Measurements from ENCODE around the gene HLA-DOB.

Gene HLA-DOB

DNA sequence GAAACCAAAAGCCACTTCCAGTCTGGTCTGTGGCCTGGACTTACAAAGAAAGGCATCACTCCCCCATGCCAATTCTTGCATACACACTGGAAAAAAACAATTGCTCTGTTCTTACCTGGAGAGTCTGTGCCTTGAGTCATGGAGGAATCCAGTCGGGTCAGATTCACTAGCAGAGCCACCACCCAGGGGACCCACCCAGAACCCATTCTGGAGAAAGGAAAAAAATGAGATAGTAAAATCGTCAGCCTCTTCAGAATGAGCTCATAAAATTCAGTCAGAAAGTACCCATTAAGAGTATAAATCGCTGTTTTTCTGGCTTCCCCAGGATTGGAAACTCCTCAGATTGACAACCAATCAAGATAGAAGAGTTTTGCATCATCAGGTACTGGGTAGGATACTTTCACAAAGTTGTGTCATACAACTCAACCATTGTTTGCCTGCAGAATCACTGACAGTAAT, at the start of gene HLA-DOB:
Gene HLA-DOB, minus strand, starts transcription at position 257 of the 459 bp plus-strand sequence. Its CDS starts 51 bp downstream, at position 206.
- no peak for DNase-seq

DNA sequence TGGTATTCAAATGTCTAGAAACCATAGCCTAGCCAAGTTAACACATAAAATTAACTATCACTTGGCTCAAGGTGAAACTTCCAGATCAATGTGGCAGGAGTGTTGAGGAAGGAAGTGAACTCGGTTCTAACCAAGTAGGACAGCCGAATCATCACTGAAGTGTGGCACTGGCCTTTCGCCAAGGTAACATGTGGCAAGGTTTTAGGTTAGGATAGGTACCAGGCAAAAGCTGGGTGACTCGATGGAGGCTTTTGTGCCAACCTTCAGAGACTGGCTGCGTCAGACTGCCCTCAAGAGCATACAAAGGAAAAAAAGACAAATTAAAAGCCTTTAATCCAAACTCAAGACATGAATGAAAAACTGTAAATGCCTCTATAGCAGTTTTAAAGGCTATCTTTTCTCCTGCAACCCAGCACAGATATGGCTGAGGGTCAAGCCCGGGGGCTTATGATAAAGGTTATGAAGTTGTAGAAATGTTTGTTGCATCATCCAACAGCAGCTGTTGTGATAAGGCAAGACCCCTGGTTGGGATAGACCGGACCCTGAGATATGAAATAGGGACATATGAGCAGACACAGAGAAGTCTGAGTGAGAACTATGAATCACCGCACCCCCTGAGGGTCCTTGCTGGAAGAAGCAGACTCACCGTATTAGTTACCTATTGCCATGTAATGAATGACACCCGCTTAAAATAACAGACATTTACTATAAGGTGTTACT, 49.1 kb upstream of the HLA-DOB start:
- DNase-seq: no peak

DNA sequence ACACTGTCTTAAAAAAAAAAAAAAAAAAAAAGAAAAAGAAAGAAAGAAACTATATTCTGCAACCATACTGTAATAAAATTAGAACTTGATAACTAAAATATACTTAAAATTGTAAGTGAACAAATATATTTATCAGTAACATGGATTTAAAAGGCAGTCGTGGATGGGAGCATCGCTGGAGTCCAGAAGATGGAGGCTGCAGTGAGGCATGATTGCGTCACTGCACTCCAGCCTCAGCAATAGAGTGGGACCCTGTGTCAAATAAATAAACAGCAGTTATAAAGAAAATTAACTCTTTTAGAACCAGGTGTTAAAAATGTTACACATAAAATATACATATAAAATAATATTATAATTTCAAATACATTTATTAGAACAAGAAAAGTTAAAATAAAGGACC, 45.9 kb upstream of the HLA-DOB start:
- DNase-seq: no peak

DNA sequence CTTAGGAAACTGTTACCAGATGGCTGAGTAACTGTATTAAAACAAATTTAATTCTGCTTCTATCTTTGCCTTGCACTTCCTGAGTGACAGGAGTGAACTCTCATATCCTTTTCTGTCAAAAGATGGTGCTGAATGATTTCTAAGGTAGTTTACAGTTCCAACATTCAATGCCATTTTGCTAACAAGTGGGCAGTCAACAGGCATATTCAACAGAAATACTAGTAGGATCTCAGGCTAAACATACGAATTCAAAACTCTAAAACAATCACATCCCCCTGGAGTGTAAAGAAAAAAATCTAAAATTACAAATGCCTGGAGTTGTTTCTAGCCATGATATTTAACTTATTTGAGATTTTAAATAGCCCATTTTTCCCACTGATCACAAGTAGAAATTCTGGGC, 43.9 kb upstream of the HLA-DOB start:
- no peak for DNase-seq

DNA sequence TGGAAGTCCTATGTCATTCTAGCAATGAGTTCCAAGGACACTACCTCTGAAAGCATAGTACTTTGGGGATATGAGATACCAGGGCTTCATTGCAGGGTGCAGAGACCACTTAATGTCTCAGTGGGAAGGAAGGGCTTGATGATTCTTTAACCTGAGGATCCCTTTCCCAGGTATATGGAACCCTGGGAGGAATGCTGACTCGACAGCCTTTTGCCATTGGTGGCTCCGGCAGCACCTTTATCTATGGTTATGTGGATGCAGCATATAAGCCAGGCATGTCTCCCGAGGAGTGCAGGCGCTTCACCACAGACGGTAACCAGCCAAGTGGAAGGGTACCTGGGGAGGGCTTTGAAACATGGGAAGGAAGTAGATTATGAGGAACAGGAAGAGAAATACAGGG, 41.4 kb upstream of the HLA-DOB start:
- DNase-seq: no peak

DNA sequence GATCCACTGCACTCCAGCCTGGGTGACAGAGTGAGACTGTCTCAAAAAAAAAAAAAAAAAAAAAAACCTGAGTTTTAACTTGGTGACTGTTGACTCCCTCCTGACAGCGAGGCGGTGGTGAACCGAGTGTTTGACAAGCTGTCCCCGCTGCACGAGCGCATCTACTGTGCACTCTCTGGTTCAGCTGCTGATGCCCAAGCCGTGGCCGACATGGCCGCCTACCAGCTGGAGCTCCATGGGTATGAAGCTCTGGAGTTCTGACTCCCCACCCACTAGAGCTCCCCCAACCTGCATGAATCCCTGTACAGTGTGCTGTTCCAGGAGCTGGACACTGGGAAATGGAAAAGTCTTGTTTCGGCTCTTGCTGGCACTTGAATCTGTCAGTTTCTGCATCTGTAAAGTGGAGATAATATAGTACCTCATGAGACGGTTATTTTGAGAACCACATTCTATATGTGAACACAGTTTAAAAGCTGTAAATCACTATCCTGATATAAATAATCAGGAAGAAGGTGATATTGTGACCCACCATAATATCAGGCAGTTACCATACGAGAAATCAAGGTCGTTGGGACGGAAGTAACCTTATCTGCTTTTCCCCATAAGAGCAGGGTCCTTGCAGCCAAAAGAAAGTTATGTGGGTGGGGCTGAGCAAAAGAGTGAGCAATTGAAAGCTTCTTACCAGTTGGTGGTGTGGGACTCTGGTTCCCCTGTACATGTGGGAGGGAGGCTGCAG, 40.5 kb upstream of the HLA-DOB start:
- DNase-seq: no peak

DNA sequence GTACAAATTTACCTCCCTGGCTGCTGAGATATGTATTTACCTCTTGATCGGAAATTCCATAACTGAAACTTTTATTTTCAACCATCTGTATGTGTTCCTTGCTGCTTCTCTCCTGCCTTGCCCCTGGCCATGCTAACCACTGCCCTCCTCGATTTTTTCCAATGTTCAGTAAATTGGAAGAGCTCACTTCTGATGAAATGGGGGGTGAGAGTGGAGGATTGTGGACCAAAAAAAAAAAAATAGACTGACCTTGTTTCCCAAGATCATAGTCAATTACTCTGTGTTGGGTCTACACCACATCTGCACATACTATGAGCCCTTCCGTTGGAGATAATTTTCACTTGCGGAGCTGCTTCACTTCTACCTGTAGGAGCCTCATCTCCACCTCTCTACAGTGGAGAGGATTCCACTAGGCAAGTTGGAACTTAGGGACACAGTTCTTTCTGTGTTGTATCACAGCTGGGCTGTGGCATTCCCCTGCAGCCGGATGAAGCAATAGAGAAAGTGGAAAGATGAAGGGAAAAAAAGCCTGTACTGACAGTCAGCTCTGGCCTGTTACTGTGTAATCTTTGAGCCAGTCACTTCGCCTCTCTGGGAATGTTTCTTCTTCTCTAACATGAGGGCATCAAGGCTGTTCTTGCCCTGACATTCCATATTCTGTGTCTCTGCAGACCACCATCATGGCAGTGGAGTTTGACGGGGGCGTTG, 38.8 kb upstream of the HLA-DOB start:
- no peak for DNase-seq

DNA sequence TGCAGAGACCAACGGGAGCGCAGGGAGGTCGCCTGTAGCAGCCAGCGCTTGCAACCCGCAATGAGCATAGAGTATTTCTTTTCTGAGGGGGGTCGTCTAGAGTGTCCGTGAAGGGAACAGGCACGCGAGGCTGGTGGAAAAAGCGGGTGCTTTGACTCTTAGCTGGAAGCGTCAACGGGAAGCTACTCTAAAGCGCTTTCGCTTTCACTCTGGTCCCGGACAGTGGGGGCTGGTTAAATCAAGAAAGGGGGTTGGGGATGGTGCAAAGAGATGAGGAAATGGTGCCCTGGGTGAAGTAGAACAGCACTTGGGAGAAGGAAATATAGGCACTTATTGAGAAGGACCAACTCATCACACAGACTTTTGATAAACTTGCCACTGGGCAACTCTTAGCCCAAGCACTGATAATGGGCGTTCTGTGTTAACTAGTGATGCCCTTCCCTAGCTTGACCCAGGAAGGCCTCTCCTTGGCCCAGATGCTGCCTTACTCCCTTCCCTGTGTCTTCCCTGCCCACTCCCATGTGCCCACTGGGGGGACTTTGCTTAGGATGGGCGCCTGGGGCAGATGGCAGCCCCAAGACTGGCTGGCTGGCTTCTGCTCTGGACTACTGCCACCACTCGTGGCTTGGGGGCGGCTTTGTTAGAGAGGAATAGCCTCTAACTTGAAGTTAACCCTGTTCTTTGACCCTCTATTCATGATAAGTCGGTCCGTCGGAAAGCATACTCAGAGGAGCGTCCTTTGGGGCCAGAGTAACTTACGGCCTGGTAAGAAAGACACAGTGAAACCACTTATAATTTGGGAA, 37.8 kb upstream of the HLA-DOB start:
- DNase-seq: peak; percentile 63

DNA sequence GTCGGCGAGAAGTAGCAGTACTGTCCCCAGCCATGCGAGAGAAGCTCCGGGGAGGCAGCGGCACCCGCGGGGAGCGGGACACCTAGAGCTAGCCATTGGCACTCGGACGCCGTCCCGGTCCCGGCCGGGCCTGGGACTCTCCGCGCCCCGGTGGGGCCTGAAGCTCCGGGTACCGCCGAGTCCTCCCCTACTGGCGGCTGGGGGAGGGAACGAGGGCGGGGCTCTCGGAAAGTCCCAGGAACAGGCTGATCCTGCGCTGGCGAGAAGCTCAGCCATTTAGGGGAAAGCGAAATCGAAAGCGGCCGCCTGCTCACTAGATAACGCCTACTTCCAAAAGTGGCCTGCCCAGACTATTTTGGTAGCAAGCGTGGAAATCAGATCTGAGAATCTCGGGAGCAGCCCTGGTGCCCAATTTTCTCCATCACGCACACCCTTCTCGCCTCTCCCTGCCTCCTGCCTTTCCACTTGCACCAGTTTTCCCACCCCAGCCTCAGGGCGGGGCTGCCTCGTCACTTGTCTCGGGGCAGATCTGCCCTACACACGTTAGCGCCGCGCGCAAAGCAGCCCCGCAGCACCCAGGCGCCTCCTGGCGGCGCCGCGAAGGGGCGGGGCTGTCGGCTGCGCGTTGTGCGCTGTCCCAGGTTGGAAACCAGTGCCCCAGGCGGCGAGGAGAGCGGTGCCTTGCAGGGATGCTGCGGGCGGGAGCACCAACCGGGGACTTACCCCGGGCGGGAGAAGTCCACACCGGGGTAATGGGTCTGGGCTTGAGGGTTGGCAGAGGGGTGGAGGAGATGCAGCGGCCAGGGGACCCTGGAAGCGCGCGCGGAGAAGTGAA, 37.0 kb upstream of the HLA-DOB start, which contains the start of the genes PSMB9 and TAP1:
Gene PSMB9, plus strand, starts transcription at position 652 of the 835 bp plus-strand sequence. Its CDS starts 38 bp downstream, at position 690.
Gene TAP1, minus strand, starts transcription at position 164 of the 835 bp plus-strand sequence. Its CDS starts 68 bp downstream, at position 96.
- DNase-seq: peak; percentile 98

DNA sequence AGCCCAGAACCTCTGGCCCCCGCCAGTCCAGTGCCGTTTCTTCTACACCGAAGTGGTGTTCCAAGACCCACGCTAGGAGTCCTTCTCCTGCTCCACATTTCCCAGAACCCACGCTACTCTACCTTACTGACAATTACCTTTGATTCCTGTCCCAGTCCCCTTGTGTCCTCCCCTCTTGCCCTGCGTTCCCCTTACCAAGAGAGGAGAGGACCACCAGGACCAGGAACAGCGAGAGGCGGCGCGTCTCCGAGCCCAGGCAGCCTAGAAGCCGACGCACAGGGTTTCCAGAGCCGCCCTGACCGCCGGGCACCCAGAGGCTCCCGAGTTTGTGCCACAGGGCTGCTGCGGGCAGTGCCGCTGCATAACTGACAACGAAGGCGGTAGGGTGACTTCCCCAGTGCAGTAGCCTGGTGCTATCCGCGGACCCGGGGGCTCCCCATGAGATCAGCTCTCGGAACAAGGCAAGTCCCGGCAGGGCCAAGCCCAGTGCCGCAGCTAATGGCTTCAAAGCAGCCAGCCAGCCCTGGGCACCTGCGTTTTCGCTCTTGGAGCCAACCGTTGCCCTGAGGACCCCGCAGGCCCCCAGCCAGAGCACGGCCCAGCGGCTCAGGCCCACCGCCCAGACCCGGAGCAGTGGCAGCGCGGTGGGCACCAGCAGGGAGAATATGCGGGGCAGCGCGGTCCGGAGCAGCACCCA, 36.2 kb upstream of the HLA-DOB start:
- DNase-seq: peak; percentile 65

DNA sequence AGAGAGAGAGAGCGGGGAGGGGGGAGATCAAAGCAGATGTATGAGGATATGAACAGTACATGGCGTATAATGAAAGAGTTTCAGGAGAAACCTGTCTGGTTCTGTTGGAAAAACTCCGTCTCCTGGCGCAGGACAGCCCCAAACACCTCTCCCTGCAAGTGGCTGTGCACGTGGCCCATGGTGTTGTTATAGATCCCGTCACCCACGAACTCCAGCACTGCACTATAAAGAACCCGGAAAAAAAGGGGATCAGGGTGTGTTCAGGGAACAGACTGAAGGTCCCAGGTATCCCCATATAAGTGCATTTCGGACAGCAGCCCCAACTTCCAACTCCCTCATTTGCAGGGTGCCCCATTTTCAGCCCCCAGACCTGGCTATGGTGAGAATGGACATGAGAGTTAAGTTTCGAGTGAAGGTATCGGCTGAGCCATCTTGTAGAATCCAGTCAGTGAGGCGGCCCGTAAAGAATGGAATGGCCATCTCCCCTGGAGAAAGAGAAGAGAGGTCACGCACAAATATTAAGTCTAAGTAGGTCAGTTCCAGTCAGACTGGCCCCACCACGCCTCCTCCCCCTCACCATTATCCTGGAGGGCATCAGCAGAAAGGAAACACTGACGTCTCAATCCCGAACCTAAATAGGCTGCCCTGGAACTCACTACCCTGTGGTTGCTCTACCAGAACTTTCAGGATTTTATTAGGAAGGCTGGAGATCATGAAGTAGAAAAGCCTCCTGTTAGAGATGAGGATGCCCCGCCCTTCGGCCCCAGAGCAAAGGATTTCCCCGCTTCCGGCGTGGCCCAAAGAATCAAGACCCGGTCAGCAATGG, 35.4 kb upstream of the HLA-DOB start:
- DNase-seq: peak; percentile 49

DNA sequence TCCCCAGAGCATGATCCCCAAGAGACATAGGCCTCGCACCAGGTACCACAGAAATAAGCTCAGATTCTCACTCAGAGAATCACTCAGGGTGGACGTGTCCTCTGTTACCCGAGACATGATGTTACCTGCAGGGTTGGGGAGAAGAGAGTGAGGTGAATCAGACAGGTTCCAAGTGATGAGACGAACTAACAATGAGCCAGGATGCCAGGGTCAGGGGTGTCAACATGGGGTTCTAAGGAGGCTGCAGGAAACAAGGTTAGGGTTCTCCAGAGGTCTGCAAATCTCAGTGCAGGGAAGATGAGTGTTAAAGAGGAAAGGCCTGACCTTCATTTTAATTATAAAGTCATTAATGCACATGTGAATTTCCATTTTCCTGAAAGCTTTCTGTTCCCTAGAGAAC, 34.2 kb upstream of the HLA-DOB start:
- no peak for DNase-seq

DNA sequence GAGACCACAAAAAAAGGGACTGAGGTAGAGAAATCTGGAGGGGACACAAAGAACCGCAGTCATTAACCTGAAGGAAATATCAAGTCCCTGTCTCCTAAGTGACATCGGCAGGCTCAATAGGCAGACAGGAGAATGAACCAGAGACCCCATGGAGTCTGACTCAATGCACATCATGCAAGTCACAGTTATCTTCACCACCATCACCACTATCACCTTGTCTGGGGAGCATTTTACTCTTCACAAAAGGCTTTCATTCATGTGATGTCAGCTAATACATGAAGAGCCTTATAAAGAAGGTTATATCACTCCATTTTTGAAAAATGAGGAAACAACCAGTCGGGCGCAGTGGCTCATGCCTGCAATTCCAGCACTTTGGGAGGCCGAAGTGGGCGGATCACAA, 32.3 kb upstream of the HLA-DOB start:
- DNase-seq: no peak

DNA sequence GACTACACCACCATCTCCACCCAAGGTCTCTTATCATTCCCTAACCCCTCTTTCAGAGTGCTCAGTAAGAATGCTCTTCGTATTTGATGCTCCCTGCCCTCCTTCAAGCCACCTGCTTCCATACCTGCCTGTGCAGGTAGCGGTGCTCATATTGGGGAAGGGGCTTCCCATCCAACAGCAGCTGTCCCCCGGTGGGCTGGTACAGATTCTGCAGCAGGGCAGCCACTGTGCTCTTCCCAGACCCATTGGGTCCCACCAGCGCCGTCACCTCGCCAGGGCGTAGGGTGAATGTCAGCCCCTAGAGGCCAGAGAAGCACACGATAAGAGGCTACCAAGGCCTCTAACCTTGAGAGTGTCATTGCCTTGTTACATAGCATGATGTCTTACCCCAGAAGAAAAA, 31.0 kb upstream of the HLA-DOB start:
- no peak for DNase-seq

DNA sequence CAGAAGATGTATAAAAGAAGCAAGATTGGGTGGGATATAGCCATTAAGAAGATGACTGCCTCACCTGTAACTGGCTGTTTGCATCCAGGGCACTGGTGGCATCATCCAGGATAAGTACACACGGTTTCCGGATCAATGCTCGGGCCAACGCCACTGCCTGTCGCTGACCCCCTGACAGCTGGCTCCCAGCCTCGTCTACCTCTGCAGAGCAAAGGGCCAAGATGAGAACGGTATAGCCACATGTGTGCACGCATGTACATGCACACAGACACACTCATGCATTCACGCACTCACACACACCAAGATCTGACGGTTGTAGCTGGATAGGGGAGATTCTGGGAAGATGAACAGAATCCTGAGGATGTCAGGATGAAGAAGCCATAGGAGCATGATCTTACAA, 30.2 kb upstream of the HLA-DOB start:
- DNase-seq: no peak

DNA sequence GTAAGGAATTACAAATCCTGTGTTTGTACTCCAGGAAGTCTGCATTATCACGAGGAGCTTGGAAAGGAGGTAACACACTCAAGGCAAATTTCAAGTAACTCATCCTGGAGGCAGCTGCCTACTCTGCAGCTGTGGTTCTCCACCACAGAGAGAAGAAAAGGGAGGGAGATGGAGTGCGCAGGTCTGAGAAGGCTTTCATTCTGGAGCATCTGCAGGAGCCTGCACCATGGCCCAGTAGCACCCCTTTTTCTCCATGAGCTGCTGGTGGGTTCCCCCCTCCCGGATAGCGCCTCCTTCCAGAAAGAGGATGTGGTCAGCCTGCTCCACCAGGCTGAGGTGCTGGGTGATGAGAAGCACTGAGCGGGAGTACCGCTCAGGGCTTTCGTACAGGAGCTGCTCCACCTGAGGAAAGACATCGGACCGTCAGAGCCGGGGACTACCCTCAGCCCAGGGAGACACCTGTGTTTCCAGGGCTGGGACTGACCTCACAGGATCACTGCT, 28.6 kb upstream of the HLA-DOB start:
- DNase-seq: peak; percentile 37

DNA sequence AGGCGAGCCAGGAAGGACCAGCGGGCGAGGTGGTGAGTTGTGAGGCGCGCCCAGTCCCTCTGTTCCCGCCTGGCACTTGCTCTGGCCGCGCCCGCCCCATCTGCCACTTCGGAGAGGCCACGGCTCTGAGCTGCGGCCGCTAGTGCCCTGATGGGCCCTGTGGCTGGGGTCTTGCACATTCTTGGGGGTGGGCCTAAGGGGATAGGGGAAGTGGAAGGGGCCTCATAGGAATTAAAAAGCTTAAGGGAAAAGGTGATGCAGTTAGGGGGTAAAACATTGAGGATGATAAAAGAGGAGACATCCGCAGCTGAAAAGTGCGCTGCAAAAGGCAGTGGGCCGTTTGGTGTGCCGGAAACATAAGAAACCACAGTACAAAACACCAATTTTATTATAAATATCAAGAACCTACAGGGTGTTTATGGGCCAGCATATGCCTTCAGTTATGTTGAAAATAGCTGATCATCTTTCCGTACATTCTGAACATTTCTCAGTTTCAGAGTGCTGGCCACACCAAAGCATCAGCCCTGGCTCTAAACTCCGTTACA, 28.1 kb upstream of the HLA-DOB start:
- DNase-seq: no peak

DNA sequence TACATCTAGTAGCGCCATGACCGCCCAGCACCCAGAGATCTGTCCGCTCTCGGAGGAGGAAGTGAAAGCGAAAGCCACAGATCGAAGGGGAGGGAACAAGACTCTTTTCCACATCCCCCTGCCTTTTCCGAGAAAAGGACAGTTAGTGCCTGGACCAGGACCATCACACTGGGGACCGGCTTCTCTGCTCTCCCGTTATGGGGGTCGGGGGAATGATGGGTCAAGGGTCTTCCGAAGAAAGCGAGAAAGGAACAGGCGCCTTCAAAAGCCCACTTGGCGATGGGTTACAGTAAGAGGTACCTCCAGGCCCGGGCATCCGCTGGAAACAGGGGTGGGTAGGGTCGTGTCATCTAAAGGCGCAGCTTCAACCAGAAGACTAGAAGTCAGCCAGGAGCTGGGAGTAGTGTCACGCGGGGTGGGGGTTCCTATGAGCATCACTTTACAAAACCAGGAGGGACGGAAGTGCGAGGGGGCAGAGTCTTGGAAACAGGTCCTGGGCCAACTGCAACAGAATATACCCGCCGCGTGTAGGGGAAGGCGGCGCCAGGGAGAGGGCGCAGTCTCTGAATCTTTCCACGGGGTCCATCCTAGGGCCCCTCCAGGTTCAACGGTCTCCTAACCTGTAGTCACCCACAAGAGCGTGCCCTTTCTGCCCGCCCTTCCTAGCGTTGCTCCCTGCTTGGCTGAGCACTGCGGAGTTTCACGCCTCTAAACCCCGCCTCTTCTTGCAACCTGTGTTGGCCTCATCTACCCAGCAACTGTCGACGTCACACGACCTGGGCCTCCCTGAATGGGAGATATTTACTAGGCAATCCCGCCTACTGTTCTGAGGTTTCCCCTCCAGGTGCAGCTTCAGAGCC, 27.4 kb upstream of the HLA-DOB start, which contains the start of gene PSMB8:
Gene PSMB8, minus strand, starts transcription at position 69 of the 860 bp plus-strand sequence. Its CDS starts 51 bp downstream, at position 18.
- peak; percentile 97 for DNase-seq
